Anterior cingulate cortex (tissue), 58 donors: ENCODE data around the gene TRMT2A.

Source experiments
- DNase-seq, 58 donors: peaks; one replicate each; lab custom pipeline; 2025; lab: John Stamatoyannopoulos, UW

TRMT2A gene

DNA sequence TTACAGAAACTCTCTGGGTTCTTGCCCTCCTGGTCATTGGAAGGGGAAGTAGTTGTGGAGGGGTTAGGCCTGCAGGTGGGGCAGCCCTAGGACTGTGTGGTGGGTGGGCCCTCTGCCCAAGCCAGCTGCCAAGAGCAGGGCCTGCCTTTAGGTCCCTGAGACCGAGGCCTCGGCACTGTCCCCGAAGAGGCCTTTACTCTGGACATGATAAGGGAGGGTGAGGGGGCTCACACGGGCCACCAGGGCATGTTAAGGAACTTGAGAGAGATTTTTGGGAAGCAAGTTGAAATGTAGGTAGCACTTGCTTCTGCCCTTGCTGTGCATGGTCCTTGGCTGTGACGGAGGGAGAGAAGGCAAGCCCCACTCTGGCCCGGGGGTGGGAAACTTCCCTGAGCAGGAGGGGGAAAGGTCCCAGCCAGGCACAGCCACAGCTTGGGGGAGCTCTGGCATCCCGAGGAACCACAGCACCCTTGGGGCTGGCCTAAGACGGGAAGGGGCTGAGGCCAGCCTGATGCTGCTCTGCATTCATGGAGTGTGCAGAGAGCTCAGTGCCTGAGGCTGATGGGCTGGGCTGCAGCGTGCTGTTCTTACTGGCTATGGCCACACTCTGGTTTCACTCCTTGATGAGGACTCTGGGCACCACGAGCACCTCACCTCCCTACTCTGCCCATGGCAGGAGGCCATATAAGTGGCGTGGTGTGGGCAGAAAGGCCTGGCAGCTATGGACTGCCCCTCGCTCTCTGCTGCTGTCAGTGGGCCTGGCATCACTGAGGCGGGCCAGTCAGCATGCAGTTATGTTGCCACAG, 8.9 kb downstream of the TRMT2A start:
- DNase-seq, result no peak

DNA sequence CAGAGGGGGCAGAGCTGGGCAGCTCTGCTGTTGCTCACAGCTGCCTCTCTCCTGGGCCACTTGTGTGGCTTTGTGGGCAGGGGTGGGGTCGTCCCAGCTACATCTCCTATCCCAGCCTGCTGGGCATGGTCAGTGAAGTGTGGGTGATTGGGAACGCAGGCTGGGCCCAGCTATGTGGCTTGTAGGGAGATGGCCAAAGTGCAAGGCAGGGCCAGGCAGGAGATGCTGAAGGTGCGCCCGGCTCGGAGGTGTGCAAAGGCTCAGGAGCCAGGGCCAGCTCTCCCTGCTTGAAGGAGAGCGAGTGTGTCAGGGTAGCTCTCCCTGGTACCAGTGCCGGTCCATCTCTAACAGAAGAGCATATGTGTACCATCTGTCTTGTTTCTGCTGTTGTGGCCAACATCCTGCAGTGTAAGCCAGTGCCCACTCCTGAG, 9.5 kb downstream of the TRMT2A start:
- no peak for DNase-seq

GRCh38 chr22:20106849-20107237, 10.2 kb downstream of the TRMT2A start:
- DNase-seq, result no peak

DNA sequence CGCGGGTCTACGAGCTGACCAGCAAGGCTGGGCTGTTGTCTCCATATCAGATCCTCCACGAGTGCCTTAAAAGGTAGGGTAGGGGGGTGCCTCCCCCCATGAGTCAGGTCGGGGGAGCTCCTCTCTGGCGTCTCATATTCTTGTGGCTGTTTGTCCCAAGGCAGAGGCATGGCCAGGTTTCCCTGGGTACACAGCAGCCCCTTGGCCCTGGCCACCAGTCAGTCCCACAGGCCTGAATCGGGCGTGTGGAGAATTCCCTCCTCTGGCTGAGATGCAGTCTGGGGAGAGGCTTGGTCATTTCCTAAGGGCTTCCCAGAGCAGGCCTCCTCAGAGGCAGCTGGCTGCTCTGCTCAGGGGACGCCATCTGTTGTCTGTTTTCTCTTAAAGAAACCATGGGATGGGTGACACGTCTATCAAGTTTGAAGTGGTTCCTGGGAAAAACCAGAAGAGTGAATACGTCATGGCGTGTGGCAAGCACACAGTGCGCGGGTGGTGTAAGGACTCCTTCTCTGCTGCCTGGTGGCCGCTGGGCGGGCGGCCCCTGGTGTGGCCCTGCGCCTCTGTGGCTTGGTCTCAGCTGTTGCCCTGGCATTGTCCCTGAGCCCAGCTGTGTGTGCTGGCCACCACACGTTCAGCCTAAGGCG, 10.7 kb downstream of the TRMT2A start:
- DNase-seq, result peak in 6 of 58 donors; percentile 22 to 45 (median 33)

DNA sequence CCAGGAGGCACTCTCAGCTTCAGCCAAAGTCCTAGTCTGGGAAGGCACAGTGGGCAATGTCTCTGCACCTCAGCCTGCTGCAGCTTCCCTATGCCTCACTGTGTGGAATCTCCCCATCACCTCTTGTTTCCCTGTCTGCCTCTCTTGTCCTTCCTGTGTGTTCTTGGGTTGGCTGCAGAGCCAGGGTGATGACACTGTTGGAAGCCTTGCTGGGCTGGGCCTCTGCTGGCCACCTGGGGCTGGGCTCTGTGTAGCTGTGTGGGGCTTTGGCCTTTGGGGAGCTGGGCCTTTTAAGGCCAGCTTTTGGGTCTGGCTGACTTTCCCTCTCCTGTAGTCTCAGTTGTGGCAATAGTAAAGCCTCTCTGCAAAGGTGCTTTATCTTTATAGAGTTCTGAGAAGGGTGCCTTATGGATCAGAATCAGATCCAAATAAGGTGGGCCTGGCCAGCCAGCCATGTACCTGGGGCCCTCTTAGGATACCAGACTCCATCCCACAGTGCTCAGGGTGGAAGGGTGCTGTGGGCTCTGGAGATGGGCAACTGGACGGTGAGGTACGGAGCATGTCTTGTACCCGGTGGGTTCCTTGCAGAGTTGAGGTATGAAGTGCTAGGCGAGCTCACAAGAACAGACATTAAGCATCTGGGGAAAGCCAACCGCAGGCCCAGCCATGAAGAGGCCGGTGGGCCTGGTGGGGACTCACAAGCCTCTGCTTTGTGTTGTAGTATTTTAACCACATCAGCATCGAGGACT, 11.4 kb downstream of the TRMT2A start:
- DNase-seq, result no peak

DNA sequence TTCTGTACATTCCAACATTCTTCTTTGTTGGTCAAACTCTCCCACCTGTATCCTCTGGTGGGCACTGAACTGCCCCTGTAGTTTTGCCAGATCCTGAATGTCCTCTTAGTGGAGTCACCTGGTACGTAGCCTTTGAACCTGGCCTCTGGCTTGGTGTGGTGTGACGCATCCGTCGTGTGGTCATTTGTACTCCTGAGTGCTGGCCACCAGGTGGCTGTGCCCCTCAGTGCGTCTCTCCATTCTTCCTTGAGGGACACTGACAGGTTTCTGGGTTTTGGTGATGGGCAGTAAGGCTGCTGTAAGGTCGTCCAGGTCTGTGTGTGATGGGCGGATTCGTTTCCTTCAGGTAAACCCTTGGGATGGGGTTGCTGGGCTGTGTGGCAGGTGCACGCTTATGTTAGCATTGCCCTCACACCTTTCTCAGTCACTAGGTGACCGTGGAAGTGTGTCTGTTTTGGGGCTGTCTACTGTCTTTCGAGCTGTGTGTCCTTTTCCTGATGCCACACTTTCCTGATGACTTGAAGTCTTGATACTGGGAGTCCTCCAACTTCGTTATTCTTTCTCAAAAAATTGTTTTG, 14.7 kb downstream of the TRMT2A start:
- no peak for DNase-seq

- DNase-seq, result no peak
Observed at GRCh38 chr22:20101638-20102037, 15.4 kb downstream of the TRMT2A start.

- DNase-seq, result no peak
Observed at GRCh38 chr22:20099099-20099711, 17.8 kb downstream of the TRMT2A start.

GRCh38 chr22:20096574-20097420, 20.2 kb downstream of the TRMT2A start:
- no peak for DNase-seq

DNA sequence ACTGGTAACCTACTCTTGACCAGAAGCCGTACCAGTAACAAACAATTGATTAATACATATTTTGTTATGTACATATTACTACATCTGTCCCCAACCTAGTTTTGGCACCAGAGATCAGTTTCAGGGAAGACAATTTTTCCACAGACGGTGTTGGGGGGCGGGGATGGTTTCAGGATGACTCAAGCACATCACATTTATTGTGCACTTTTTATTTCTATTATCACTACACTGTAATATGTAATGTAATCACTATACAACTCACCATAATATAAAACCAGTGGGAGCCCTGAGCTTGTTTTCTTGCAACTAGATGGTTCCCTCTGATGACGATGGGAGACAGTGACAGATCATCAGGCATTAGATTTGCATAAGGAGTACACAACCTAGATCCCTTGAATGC, 21.5 kb downstream of the TRMT2A start:
- no peak for DNase-seq

GRCh38 chr22:20094197-20094807, 22.7 kb downstream of the TRMT2A start:
- DNase-seq, result no peak

- peak in 42 of 58 donors; percentile 11 to 84 (median 51) for DNase-seq
Observed at GRCh38 chr22:20093418-20094196, 23.4 kb downstream of the TRMT2A start.

GRCh38 chr22:20092477-20092854, 24.6 kb downstream of the TRMT2A start:
- no peak for DNase-seq

GRCh38 chr22:20091690-20092476, 25.1 kb downstream of the TRMT2A start:
- no peak for DNase-seq

GRCh38 chr22:20090730-20091240, 26.2 kb downstream of the TRMT2A start:
- no peak for DNase-seq

GRCh38 chr22:20089977-20090729, 26.9 kb downstream of the TRMT2A start:
- DNase-seq, result no peak
